CD1c-positive myeloid dendritic cell (primary cell): Measurements from ENCODE around the gene FBN1.

Experiments used
- DNase-seq: peaks from one replicate; pipeline ENCODE4 v3.0.0-alpha.2; 2016; ENCODE audit errors: extremely low spot score

Gene FBN1

DNA sequence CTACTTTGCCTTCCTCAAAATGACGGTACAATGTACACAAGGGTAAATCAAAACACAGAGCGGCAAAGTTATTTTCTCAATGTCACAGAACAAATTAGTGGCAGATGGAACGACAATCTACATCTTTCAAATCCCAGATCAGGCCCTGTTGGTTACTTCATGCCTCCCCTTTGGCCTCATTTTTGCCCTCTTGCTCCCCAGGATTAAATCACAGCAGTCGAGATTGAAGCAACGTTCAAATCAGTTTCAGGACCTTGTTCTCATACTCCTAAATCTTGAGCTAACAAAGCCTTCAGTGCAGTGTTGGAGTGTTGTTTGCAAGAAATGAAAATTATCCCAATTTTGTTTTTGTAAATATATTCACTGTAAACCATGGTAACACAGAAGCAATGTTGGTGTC, 91.4 kb downstream of the FBN1 start:
- DNase-seq: no peak

DNA sequence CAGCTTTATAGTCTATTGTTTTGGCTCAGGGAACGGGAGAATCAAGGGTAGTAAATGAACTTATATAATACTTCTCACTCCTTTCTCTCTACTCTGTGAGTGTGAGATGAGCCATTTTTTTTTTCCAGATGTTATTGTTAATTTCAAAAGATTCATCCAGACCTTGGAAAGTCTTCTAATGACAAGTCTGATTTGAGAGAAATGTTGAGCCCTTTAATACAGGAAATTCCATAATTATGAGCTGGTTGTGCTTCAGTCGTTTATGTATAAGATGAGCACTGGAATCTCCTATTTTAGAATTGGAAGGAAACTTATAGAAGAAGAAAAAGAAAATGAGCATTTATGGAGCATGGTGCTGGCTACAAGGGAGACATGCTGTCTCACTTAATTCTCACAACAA, 92.0 kb downstream of the FBN1 start:
- DNase-seq: no peak

DNA sequence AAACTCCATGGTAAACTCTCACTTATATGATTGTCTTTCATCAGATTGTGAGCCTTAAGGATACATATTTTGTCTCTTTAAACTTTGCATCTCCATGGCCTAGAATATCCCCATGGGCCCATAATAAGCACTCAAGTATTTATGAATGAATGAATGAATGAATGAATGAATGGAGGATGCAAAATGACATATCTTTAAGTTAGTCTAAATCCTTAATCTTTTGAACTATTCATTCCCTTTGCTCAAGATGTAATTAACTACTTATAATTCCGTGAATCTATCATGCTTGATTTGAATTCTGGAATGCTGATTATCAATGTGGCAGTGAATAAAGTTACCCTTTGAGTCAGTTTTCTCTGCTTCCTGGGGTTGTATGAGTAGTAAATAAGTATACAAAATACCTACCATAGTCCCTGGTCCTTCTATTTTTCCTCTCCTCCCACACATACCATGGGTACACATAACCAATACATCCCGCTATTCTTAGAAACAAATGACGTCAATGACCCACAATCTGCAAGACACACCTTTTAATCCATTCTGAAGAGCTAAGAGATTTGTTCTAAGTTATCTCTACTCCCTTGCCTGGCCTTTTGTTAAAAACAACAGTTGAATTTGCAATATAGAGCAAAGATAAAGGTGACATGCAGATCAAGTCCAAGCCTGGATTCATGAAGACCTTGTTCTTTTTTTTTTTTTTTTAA, 94.5 kb downstream of the FBN1 start:
- no peak for DNase-seq

DNA sequence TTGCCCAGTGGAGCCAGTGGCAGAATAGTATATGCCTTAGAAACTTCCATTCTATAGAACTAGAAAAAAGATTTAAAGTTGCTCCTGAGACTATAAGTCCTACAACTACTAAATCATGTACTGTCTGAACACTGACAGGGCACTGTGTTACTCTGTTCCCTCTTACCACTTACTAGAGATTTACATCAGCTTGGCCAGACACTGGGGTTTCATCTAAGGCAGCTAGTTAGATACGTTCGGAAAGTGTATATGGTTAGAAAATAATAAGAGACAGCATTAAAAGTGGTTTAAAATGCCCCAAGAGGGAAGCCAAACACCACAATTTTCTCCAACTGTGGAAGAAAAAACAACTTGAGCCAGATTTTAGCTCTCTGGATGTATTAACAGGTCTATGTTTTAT, 97.1 kb downstream of the FBN1 start:
- DNase-seq: no peak

DNA sequence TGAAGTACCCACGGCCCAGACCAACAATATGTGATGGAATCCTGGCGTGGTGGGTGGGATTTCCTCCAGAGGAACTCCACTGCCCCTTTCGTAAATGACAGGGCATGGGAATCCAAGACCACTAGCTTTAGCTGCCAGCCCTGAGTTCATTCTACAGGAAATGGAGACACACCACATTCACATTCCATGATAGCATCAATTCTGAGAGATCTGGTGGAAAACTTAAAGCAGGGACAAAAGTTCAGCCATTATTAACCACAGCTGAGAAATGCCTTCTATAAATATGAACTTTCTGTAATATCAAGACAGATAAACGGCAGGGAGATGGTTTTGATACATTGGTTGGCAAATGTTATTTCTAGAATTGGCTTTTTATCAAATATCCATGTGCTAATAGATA, 98.2 kb downstream of the FBN1 start:
- no peak for DNase-seq

DNA sequence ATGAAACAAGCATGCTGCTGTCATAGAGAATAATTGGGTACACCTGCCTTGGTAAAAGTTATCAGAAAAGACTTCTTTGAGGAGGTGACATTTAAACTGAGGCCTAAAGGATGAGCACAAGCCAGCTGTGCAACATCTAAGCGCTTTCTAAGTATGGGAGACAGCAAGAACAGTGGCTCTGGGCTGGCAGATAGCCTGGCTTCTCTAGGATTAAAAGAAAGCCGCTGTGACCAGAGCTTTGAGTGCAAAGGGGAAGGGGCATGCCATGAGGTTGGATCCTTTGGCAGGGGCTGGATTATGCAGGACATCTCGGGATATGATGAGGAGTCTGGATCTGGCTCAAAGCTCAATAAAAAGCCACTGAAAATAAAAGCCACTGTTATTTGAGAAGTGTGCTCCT, 99.2 kb downstream of the FBN1 start:
- no peak for DNase-seq

DNA sequence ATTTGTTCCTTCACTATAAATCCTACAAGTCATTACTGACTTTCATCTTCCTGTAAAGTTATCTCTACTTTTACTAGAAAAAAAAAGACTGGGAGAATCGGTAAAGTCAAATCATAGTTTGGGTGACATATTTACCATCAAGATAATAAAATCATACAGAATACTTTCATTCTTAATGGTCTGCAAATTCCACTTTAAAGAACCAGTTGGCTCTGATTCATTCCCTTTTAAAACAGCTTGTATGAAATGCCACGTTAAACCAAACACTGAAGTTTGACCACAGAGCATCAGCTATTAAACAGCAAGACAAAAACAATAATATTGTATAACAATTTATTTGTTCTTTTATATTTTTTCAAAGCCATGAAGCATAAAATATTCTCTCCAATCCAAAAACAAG, 100.7 kb downstream of the FBN1 start:
- no peak for DNase-seq

DNA sequence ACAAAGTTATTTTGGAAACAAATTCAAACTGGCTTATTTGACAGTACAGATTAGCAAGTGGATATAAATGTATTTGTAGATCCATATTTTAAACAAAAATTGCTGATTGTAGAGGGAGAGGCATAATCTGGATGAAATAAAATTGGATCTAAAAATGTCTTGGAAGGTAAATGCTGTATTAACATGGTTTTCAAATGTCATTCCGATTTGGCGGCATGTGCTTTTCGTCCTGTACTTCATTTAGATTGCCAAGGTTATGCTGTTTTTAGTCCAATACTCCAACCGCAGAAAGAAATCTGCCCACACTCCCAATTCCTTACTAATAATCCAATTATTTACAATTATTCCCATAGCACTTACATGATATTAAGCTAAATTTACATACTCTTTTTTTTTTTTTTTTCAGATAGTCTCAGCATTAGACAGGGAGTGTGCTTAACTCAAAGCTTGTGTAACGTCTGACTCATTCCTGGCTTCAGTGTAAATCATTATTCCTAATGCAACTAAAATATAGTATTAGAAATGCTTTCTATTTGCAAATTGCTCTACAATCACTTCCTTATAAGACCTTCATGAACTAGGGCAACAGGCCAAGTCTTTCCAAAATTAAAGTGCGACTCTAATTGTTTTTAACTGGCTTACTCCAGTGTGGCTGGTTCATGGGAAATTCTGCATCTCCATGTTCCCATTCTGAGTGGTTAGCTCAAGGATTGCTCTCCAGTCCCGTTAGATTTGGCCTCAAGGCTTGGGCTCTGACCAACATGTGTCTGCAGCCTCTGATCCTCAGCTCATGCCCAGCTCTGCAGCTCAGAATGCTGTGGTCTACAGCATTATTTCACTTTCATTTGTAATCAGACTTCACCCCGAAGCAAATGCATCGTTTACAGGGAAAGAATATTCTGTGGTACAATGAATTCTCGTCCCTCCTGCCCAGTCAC, 103.9 kb downstream of the FBN1 start:
- DNase-seq: no peak

DNA sequence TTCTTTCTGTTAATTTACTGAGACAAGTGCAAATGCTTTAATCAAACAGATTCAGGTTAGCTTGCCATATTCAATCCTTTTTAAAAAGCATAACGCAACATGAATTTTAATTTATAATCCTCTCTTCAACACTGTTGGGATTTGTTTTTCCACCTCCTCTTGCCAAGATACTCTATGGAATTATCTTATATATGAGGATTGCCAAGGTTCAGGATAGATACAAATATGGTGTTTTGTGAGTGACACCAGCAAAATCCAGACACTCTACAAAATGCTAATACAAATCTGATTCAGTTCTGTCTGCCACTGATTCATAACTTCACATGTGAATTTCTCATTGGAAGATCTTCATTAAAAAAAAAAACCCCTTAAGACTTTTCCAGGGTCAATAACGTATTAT, 104.8 kb downstream of the FBN1 start:
- DNase-seq: no peak

DNA sequence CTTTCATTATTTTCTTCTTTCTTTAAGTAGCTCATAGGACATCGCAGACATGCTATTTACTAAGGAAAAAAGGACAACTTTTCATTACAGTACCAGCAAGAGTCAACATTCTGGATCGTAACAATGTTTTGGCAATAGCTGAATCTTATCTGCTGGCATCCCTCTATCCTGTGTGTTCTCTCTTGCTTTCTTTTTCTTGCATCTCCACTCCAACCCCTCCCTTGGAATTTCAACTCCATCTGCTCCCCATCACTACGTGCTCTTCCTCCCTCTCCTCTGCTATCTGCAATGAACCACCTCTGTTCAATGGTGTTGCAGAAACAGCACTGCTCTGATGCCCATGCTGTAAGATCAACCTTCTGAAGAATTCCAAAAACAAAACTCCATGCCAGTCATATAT, 106.6 kb downstream of the FBN1 start:
- DNase-seq: no peak

DNA sequence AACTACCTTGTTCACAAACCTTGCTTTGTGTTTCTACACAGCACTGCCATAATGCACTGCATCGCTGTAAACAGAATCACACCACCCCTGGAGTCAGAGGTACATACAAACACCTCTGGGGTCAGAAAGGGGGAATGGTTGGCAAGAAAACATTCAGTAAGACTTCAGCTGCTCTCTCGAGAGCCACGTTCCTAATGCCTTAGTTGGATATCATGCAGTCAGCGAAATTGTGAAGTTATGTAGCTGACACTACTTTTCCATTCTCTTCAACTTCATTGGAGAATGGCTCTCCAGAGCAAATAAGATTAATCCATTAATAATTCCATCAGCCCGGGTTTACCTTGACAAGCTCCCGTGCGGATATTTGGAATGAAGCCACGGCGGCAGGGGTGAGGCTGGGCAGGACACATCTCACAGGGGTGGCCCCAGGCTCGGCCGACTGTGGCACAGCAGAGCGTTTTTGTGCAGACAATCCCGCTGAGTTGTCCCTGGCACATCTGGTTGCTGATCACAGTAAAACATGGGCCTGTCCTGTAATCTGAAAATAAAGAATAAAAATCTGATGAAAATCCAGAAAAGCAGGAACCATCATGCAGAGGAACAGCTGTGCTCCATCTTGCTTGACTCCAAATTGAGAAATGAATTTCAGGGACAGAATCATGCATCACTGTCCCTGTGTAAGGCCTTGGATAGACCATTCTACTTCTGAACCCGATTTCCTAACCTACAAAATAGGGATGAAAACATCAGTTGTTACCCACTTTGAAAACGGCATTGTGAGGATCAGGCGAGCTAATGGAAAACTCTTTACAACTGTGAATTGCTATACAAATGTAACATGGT, 108.0 kb downstream of the FBN1 start:
- no peak for DNase-seq

DNA sequence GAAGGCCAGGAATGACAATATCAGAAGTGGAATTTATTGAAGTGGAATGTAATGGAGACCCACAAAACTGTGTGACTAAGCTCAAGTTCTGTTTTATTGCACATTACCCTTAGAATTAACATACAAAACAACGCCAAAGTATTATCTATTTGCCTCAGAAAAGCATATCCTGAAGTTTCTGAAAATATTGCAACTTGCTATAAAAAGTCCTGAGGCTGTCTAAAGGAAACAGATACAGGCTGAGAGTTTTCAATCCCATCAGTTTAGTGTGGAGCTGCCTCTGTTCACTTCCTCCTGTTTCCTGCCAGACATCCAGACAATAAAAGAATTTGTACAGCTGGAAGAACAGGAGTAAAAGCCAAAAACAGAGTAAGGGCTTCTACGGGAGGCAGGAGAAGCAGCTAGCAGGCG, 108.8 kb downstream of the FBN1 start:
- DNase-seq: no peak

DNA sequence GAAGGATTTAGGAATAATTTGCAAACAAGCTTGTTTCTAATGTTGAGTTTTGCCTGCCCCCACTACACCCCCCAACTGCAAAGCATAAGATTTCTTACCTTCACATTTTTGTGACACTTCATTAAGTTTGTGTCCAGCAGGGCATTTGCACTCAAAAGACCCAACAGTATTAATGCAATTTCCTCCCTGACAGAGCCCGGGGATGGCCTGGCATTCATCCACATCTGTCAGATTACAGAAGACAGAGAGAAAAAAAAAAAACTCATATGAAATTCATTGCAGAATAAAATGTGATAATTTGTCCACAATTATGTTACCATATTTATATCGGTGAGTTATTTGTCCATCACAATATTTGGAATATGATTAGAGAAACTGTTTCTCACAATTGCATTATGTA, 111.5 kb downstream of the FBN1 start:
- DNase-seq: no peak

DNA sequence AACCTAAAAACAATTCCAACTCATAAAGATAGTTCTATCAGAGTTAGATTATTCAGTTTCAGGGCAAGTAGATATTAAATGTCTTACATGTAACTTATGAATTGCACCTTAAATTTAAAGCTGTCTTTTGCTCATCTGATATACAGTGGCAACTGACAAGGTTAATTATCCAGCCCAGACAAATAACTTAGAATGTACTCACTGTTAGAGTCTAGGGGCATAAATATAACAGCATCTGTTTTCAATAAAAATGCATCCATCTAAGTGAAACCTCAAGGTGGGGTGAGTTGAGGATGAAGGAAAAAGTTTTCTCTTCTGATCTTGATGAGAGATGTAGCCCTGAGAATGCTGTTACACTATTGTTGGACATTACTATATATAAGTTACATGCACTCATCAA, 112.6 kb downstream of the FBN1 start:
- no peak for DNase-seq

DNA sequence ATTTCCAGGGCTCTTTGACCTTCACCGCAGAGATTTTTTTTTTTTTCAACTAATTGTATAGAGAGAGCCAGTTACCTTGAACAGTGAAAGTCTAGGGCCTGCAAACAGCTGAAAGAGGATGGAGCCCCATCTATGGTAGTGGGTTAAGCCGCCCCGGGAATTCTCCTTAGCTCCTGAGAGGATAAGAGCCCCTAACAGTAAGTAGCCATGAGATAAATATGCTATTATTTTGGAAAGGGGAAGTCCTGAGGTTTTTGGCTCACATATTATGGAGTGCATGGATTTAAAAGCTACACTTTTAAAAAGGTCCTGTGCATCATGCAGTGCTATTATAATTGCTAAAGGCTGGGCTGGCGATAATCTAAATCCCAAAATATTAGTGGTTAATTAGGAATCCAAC, 115.0 kb downstream of the FBN1 start:
- DNase-seq: no peak

DNA sequence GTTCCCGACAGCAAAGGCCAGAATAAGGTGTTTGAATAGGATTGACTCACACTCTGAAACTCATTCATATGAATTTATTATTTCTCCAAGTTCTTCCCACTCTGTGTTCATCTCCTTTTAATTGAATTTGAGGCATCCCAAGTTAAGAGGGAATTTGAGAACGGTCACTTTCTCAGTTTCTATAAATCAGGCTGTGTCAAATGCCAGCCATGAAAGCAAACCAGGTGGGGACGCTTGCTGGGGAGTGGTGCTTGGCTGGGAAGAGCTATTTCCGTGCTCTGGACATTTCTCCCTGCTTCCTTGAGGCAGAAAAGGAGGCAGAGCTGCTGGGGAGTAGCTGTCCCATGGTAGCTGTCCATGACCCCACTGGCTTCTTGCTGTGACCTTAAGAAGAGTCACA, 116.6 kb downstream of the FBN1 start:
- no peak for DNase-seq

DNA sequence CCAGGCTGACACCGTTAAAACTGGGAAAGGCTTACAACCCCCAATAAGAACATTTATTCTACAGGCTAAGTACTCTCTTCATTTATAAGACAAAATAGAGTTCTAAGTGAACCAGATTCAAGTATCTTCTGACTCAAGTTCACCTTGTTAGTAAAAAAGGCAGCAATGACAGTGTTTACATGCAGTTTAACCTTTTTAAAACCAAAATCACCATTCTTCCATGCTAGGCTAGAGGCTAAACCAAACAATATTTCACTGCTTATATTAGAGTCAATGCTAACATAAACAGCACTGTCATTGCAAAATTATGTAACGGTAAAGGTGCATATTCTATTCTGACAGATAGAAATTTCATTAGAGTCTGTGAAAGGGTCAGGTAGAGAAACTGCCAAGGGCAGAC, 118.0 kb downstream of the FBN1 start:
- DNase-seq: no peak

DNA sequence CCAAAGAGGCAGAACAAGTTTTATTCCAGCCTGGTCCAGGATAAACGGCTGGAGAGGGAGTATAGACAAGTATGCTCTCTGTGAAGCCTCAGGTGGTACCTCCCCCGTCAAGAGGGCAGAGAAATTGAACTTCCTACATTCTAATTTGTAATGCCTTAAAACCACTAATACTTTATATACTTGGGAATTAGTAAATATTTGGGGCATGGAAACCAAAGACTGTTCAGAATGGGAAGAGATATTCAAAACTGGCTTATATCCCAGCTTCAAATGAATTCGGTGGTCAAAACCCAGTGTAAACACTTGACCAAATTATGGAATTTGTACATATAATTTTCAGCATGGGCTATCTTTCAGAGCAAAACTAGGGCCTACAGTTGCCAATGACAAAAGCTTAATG, 122.6 kb downstream of the FBN1 start:
- DNase-seq: no peak

DNA sequence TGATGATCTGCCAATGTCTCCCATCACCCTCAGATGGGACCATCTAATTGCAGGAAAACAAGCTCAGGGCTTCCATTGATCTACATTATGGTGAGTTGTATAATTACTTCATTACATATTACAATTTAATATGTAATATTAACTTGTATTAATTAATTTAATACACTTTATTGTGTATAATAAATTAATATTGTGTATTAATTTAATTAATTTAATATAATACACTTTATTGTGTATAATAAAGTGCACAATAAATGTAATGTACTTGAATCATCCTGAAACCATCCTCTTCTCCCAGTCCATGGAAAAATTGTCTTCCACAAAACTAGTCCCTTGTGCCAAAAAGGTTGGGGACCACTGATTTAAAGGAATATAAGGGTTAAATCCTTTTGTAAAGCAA, 123.4 kb downstream of the FBN1 start:
- no peak for DNase-seq

DNA sequence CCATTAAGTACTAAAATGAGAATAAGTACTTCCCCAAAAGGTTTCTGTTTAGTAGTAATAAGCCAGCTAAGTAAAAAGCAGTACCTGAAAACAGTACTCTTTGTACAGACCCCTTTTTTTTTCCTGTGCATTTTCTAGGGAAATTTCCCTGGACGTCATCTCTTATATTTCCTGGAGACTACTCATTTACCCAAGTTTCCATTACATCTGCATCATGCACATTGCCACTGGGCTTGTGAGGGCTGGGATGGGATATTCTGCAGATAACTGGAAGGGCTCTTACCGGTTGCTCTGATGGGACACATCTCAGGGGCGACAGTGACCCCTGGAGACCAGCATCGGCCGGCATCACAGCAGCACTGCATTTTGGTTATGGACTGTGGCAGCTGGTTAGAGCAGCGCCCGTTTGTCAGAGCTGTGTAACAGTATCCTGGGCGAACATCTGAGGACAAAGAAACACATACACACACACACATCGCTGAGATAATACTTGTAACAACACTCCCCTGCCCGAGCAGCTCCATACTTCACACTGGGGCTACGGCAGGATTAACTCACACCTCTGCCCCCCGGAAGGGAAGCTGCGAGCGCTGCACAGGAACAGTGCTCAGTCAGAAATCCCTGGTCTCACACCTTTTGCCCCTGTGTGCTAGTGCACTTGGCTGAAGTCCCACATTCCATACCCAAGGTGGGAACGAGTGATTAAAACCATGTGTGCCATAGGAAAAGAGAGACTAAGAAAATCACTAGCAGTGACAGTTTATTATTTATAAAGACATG, 124.9 kb downstream of the FBN1 start:
- no peak for DNase-seq

DNA sequence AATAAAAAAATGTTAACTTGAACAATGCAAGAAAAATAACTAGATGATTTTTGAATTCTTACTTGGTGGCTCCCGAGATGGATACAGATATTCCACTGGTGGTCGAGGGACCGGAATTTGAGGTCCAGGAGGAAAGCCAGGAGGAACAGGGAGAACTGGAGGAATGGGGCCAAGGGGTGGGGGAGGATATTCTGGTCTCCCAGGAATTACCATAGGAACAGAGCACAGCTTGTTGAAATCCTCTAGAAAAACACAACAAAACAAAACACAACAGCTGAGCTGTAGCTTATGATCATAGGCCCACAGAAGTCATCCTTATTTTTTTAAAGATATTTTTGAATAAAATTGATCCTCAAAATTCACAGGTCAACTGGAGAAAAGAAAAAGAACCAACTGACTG, 129.4 kb downstream of the FBN1 start:
- no peak for DNase-seq

DNA sequence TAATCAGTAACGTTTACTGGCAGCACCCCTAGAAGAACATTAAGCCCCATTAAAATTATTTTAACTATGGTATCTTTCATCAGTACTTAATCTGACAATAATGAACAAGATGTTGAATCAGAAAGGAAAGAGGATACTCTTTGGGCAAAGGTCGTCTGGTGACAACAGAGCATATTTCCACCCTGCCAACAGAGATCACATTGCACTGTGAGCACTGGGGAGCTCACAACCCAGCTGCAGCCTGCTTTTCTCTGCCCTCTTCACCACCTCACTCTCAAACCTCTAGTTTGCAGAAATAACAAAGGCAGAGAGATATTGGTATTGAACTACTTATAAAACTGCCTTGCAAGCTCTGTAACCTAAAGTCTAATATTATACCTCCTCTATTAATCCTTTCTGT, 130.0 kb downstream of the FBN1 start:
- DNase-seq: no peak
